ENCODE measurements around the gene GRK6. TPM values are rescaled to one million over a fixed set of nuclear protein-coding genes. Genes with fewer than 3 reads are reported as not detected.

Gene GRK6
- total RNA-seq (2022; extraction: Qiagen RNA extraction), result 23.1 to 28.9 TPM (median 27.3 TPM) in 5 replicates

GRCh38 chr5:177426566-177427210, at the start of gene GRK6:
Gene GRK6, plus strand, starts transcription at chr5:177426676. Its CDS starts 170 bp downstream, at chr5:177426846.

GRCh38 chr5:177384134-177384533, 42.3 kb upstream of the GRK6 start, which contains the start of gene SLC34A1:
Gene SLC34A1, plus strand, starts transcription at chr5:177384434. Its CDS starts 1,308 bp downstream, at chr5:177385742.

GRCh38 chr5:177399997-177400868, 26.2 kb upstream of the GRK6 start, which contains the start of gene PFN3:
Gene PFN3, minus strand, starts transcription at chr5:177400661. Its CDS starts 85 bp downstream, at chr5:177400576.

GRCh38 chr5:177409043-177409801, 17.3 kb upstream of the GRK6 start, which contains the start of gene F12:
Gene F12, minus strand, starts transcription at chr5:177409564. Its CDS starts 37 bp downstream, at chr5:177409527.

DNA sequence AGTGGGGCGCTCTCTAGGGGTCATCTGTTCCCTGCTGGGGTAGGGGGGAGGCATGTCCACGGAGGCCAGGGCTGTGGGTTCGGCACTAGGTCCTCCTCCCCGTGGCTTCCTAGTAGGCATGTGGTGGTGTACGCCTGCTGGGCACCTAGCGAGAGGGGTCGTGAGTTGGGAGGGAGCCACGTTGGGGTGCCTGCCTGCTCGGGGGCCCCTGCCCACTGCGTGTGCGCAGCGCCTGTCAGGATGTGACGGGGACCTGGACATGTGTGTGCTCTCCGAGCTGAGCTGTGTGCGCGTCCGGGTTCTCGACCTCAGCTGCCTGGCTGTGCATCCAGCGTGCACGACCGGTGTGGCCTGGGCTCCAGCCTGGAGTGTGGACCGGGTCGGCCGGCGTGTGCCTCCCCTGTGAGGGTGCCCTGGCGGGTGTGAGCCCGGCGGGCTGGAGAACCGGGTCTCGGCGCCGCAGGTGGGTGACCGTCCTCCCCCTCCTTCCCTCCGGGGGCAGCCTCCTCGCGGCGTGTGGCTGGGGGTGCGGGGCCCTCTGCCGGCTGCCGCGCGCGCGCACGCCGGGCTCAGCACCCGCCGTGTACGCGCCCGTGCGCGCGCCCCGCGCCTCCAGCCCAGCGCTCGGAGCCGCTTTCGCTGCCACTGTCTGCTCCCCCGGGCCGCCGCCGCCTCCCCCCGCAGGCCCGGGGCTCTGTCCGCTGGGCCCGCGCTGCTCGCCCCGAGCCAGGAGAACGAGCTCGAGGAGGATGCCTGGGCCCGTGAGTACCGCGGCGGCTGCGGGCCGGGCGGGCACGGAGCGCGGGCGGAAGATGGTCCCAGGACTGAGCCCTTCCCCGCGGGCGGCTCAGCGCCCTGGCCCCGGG, 20.0 kb downstream of the GRK6 start, which contains the start of gene PRR7:
TSS of gene PRR7 (plus strand) at position 615 of the 866 bp plus-strand sequence. CDS start 8,254 bp downstream, outside the sequence.

DNA sequence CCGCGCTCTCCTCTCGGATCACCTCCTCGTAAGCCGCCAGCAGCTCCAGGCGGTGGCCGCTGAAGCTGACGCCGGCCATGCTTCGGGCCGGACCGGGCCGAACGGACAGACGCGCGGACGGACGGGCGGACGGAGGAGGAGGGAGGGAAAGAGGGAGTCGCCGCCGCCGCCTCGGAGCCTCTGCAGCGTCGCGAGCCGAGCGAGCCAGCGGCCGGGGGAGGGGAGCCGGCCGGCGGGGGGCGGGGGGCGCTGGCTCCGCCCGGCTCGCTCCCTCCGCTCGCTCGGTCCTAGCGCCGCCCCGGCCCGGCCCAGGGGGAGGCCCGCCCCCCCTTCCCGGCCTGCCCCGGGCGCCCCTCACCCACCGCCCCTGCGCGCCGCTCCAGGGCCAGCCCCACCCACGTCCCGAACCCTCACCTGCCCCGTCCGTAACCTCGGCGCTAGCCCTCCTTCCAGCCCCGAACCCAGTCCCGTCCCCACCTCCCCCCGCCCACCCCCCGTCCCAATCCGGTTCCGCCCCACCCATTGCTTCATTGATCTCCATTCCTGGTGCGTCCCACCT, 47.0 kb downstream of the GRK6 start, which contains the start of gene DBN1:
TSS of gene DBN1 (minus strand) at position 192 of the 559 bp plus-strand sequence. CDS start at position 79, 113 bp downstream.

Other genes with a start within 250 kb of the GRK6 start
- 20.6 to 26.7 TPM (median 23.9 TPM) in 5 replicates for gene RAB24, start 123.0 kb upstream of the GRK6 start, total RNA-seq (2022; extraction: Qiagen RNA extraction)
- 272 to 393 TPM (median 364 TPM) in 5 replicates for gene PRELID1, start 122.9 kb upstream of the GRK6 start, total RNA-seq (2022; extraction: Qiagen RNA extraction)
- gene MXD3, start 114.8 kb upstream of the GRK6 start, total RNA-seq (2022; extraction: Qiagen RNA extraction), result 13.2 to 22.0 TPM (median 19.7 TPM) in 5 replicates
- 194 to 254 TPM (median 201 TPM) in 5 replicates for gene LMAN2, start 75.0 kb upstream of the GRK6 start, total RNA-seq (2022; extraction: Qiagen RNA extraction)
- gene RGS14, start 68.8 kb upstream of the GRK6 start, total RNA-seq (2022; extraction: Qiagen RNA extraction), result 3.8 to 5.4 TPM (median 5.1 TPM) in 5 replicates
- not detected in 5 replicates for gene SLC34A1, start 42.2 kb upstream of the GRK6 start, total RNA-seq (2022; extraction: Qiagen RNA extraction)
- gene PFN3, start 26.0 kb upstream of the GRK6 start, total RNA-seq (2022; extraction: Qiagen RNA extraction), result not detected in 5 replicates
- 15.9 to 26.4 TPM (median 22.8 TPM) in 5 replicates for gene F12, start 17.1 kb upstream of the GRK6 start, total RNA-seq (2022; extraction: Qiagen RNA extraction)
- gene PRR7, start 20.1 kb downstream of the GRK6 start, total RNA-seq (2022; extraction: Qiagen RNA extraction), result 13.8 to 35.0 TPM (median 34.5 TPM) in 5 replicates
- gene DBN1, start 47.0 kb downstream of the GRK6 start, total RNA-seq (2022; extraction: Qiagen RNA extraction), result 54.9 to 72.4 TPM (median 65.5 TPM) in 5 replicates
- 72.8 to 92.2 TPM (median 80.9 TPM) in 5 replicates for gene PDLIM7, start 70.9 kb downstream of the GRK6 start, total RNA-seq (2022; extraction: Qiagen RNA extraction)
- 1.8 to 5.3 TPM (median 3.6 TPM) in 5 replicates for gene DOK3, start 83.2 kb downstream of the GRK6 start, total RNA-seq (2022; extraction: Qiagen RNA extraction)
- gene DDX41, start 90.3 kb downstream of the GRK6 start, total RNA-seq (2022; extraction: Qiagen RNA extraction), result 84.0 to 122 TPM (median 112 TPM) in 5 replicates
- 19.5 to 29.0 TPM (median 23.9 TPM) in 5 replicates for gene FAM193B, start 127.9 kb downstream of the GRK6 start, total RNA-seq (2022; extraction: Qiagen RNA extraction)
- 276 to 288 TPM (median 279 TPM) in 5 replicates for gene TMED9, start 165.5 kb downstream of the GRK6 start, total RNA-seq (2022; extraction: Qiagen RNA extraction)
- gene B4GALT7, start 173.5 kb downstream of the GRK6 start, total RNA-seq (2022; extraction: Qiagen RNA extraction), result 20.4 to 29.3 TPM (median 28.4 TPM) in 5 replicates